CD4-positive, alpha-beta T cell (primary cell): ENCODE results near the gene IL16. TPM values are rescaled to one million over a fixed set of nuclear protein-coding genes. Genes with fewer than 3 reads are reported as not detected.

ENCODE experiments used
- ATAC-seq: fragments of 200-7000 bp; cut with Tn5 transposase; one replicate; pipeline ENCODE4 v1.10.0; 2022; ENCODE audit warnings: mild to moderate bottlenecking; ENCODE audit not compliant: poor library complexity
- CTCF ChIA-PET: fragments of 350-600 bp; sonication (Branson Sonifier 250); formaldehyde crosslinking; loops from one replicate; lab custom pipeline; 2021; ENCODE audit warnings: antibody characterized with exemption, inconsistent platforms; lab: Charles Lee
- POLR2A ChIA-PET: fragments of 350-600 bp; sonication (Branson Sonifier 250); formaldehyde crosslinking; loops from one replicate; lab custom pipeline; 2021; ENCODE audit warnings: antibody characterized with exemption, inconsistent platforms; lab: Charles Lee
- DNase-seq, 14 experiments: peaks; one replicate each; pipeline ENCODE4 v3.0.0-alpha.2; 2013 to 2020; ENCODE audit warnings: mixed read lengths in 2 of 14
- H3K27ac ChIP-seq, 2 donors: one replicate each; pipeline versions ENCODE4 v1.5.1 to v1.7.0; 2013; ENCODE audit warnings: low read length in 2 of 2, low read depth in 1 of 2, mild to moderate bottlenecking in 1 of 2
- H3K27me3 ChIP-seq, 2 experiments: 1 replicate in 1 of 2; 2 replicates in 1 of 2; pipeline versions ENCODE4 v1.6.1 to v1.7.0; 2013; ENCODE audit warnings: low read length in 2 of 2, control low read depth in 1 of 2, mild to moderate bottlenecking in 1 of 2, moderate library complexity in 1 of 2; ENCODE audit not compliant: insufficient read depth in 2 of 2, control insufficient read depth in 1 of 2
- H3K36me3 ChIP-seq: one replicate; pipeline ENCODE4 v1.6.1; 2013; ENCODE audit warnings: low read length, control low read depth; ENCODE audit not compliant: insufficient read depth
- H3K4me1 ChIP-seq: one replicate; pipeline ENCODE4 v1.6.1; 2013; ENCODE audit warnings: low read length, control low read depth; ENCODE audit not compliant: insufficient read depth
- H3K4me3 ChIP-seq: one replicate; pipeline ENCODE4 v1.5.1; 2013; ENCODE audit warnings: mild to moderate bottlenecking, low read length, moderate library complexity
- H3K9me3 ChIP-seq, 2 experiments: 1 replicate in 1 of 2; 2 replicates in 1 of 2; pipeline versions ENCODE4 v1.6.1 to v1.7.0; 2013; ENCODE audit warnings: low read length in 2 of 2, mild to moderate bottlenecking in 2 of 2, control low read depth in 1 of 2, moderate library complexity in 1 of 2; ENCODE audit not compliant: control insufficient read depth in 1 of 2, insufficient read depth in 1 of 2
- H3K27ac Mint-ChIP-seq: one replicate; pipeline ENCODE4 v1.8.0; 2020; ENCODE audit warnings: mixed read lengths
- H3K27me3 Mint-ChIP-seq: one replicate; pipeline ENCODE4 v1.8.0; 2021; ENCODE audit warnings: mixed read lengths
- H3K36me3 Mint-ChIP-seq: one replicate; pipeline ENCODE4 v1.8.0; 2021; ENCODE audit warnings: low read depth, mixed read lengths
- H3K4me1 Mint-ChIP-seq: one replicate; pipeline ENCODE4 v1.8.0; 2021; ENCODE audit warnings: low read depth, mixed read lengths
- H3K4me3 Mint-ChIP-seq: one replicate; pipeline ENCODE4 v1.8.0; 2020; ENCODE audit warnings: mild to moderate bottlenecking, mixed read lengths
- H3K9me3 Mint-ChIP-seq: one replicate; pipeline ENCODE4 v1.8.0; 2020; ENCODE audit warnings: mixed read lengths
- CTCF ChIP-seq: fragments of 200-600 bp; IDR thresholded peaks from one replicate; pipeline ENCODE4 v1.8.0; 2022; ENCODE audit warnings: antibody characterized with exemption, mild to moderate bottlenecking
- intact Hi-C, 2 experiments: fragments of 100-400 bp; cut with DNase I in 1 of 2; cut with micrococcal nuclease in 1 of 2; formaldehyde crosslinking; loops; one replicate each; pipeline versions ENCODE4 v1.15.1 to v1.9.0; 2023 to 2025; cut with DNase I, micrococcal nuclease
- total RNA-seq, 174 experiments: library from RNA in 2 of 174; stranded (reverse) in 2 of 174; gene quantifications; one replicate each; pipeline ENCODE4 v1.2.3 and lab custom pipeline; 2021 to 2026

The IL16 gene
- total RNA-seq, 2 experiments from 2014 or later = 164 to 168 TPM

- TF ChIP-seq CTCF = no peak
- ATAC-seq (no peak), DNase-seq (no peak)
- Mint-ChIP-seq H3K9me3 (no peaks in the 10 kb centered on the region), H3K4me1 (no peaks in the 10 kb centered on the region), H3K36me3 (no peaks in the 10 kb centered on the region), H3K27ac (no peak overlapping the region), H3K4me3 (no peak overlapping the region), H3K27me3 (no peaks in the 10 kb centered on the region)
- H3K27me3 ChIP-seq = no peaks in the 10 kb centered on the region
- CTCF ChIA-PET = no interaction called here
- H3K9me3 ChIP-seq = no peaks in the 10 kb centered on the region
- POLR2A ChIA-PET = no interaction called here
- no peak overlapping the region for H3K27ac ChIP-seq
- H3K36me3 ChIP-seq = no peaks in the 10 kb centered on the region
- intact Hi-C loops = no loop called here
- no peak overlapping the region for H3K4me3 ChIP-seq
- H3K4me1 ChIP-seq = no peaks in the 10 kb centered on the region
These were observed 166.1 kb downstream of the IL16 start for GRCh38 chr15:81362790-81363189.

DNA sequence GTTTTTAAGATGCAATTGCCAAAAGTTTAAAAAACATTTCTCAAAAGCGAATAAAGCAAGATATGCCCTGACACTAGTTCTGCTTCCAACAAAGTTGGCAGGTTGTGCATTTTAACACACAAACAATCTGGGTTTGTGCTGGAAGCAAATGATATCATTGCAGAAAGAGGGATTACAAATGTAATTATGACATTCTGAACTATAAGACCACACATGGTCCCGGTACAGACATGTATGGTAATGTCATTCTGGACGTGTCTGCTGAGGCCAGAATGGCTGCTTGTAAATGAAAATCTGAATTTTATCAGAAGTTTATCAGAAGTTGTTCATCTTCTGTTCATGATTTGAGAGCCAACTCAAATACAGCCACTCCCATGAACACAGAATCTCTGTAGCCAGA lies 166.6 kb downstream of the IL16 start:
- H3K9me3 Mint-ChIP-seq = no peaks in the 10 kb centered on the region
- CTCF ChIA-PET = no interaction called here
- H3K36me3 ChIP-seq = no peaks in the 10 kb centered on the region
- no peak overlapping the region for H3K4me3 Mint-ChIP-seq
- no peaks in the 10 kb centered on the region for H3K27me3 Mint-ChIP-seq
- no peaks in the 10 kb centered on the region for H3K4me1 Mint-ChIP-seq
- no peaks in the 10 kb centered on the region for H3K4me1 ChIP-seq
- ATAC-seq (no peak), DNase-seq (no peak)
- no peak overlapping the region for H3K4me3 ChIP-seq
- intact Hi-C loops = no loop called here
- no peak for TF ChIP-seq CTCF
- no peak overlapping the region for H3K27ac ChIP-seq
- POLR2A ChIA-PET = no interaction called here
- H3K36me3 Mint-ChIP-seq = no peaks in the 10 kb centered on the region
- H3K27ac Mint-ChIP-seq = no peak overlapping the region
- no peaks in the 10 kb centered on the region for H3K27me3 ChIP-seq
- H3K9me3 ChIP-seq = no peaks in the 10 kb centered on the region

Other genes starting within 250 kb of the IL16 start
- gene MESD, start 207.1 kb upstream of the IL16 start, total RNA-seq = 10 to 100 TPM in 1 of 2 experiments, 1 to 10 TPM in 1; 8.4 to 10.2 TPM
- 10 to 100 TPM; 10.5 to 12.3 TPM for gene TLNRD1, start 196.0 kb upstream of the IL16 start, total RNA-seq
- gene CFAP161, start 62.6 kb upstream of the IL16 start, total RNA-seq = not detected
- gene STARD5, start 127.3 kb downstream of the IL16 start, total RNA-seq = 1 to 10 TPM; 9.7 to 9.8 TPM
- gene TMC3, start 177.3 kb downstream of the IL16 start, total RNA-seq = not detected